Lower leg skin (tissue), 4 donors: ENCODE data around the gene LMNTD1. TPM values are rescaled to one million over a fixed set of nuclear protein-coding genes. Genes with fewer than 3 reads are reported as not detected.

ENCODE experiments used
- DNase-seq, 2 donors: peaks; one replicate each; pipeline ENCODE4 v3.0.0-alpha.2; 2019; ENCODE audit warnings: low spot score in 2 of 2
- H3K4me3 ChIP-seq: fragments of 200-600 bp; sonication (generic); 2 replicates; pipeline ENCODE4 v1.5.1; 2017; ENCODE audit warnings: mild to moderate bottlenecking, low read depth; ENCODE audit not compliant: poor library complexity, severe bottlenecking
- CTCF ChIP-seq, 3 donors: fragments of 450-650 bp; IDR thresholded peaks; one replicate each; pipeline ENCODE4 v1.5.1; 2016; ENCODE audit warnings: antibody characterized with exemption in 3 of 3, mild to moderate bottlenecking in 3 of 3, moderate library complexity in 2 of 3
- POLR2A ChIP-seq, 2 donors: fragments of 450-650 bp; IDR thresholded peaks; one replicate each; pipeline ENCODE4 v1.6.1; 2016 to 2017; ENCODE audit warnings: antibody characterized with exemption in 2 of 2, mild to moderate bottlenecking in 1 of 2, moderate library complexity in 1 of 2
- WGBS, 2 donors: methylation state at CpG; one replicate each; pipeline ENCODE4 v1.1.5; 2018; 5-methylcytosine and 5-hydroxymethylcytosine counted together
- intact Hi-C: fragments of 100-400 bp; cut with DNase I; formaldehyde crosslinking; loops from one replicate; pipeline ENCODE4 v1.15.0; 2023; ENCODE audit warnings: low total_unique reads
- total RNA-seq, 4 donors: library from RNA; depleted of rRNA; stranded (reverse); fragments of >200 nt; gene quantifications; one replicate each; pipeline ENCODE4 v1.1.0, GENCODE V29; 2016

LMNTD1 gene
- total RNA-seq, 4 donors from 2014 or later, result not detected

GRCh38 chr12:25526778-25527177, 26.3 kb downstream of the LMNTD1 start:
- WGBS, 2 donors, result 76 to 82% methylated on average over 3 of the region's 3 CpGs
- no peak overlapping the region for H3K4me3 ChIP-seq
- no peak for DNase-seq
- intact Hi-C loops, result no loop called here
- TF ChIP-seq POLR2A (IDR thresholded peaks at IDR 0.05) (no peak), CTCF (IDR thresholded peaks at IDR 0.05) (no peak)

GRCh38 chr12:25524366-25524765, 28.7 kb downstream of the LMNTD1 start:
- intact Hi-C loops, result no loop called here
- TF ChIP-seq POLR2A (IDR thresholded peaks at IDR 0.05) (no peak), CTCF (IDR thresholded peaks at IDR 0.05) (no peak)
- no peak for DNase-seq
- H3K4me3 ChIP-seq, result no peak overlapping the region

GRCh38 chr12:25521625-25522256, 31.3 kb downstream of the LMNTD1 start:
- intact Hi-C loops, result no loop called here
- no peak for DNase-seq
- TF ChIP-seq CTCF (IDR thresholded peaks at IDR 0.05), result no peak
- no peak overlapping the region for H3K4me3 ChIP-seq
- WGBS, 2 donors, result 67 to 73% methylated on average over 5 of the region's 5 CpGs

GRCh38 chr12:25518512-25518911, 34.6 kb downstream of the LMNTD1 start:
- DNase-seq, result no peak
- no peak overlapping the region for H3K4me3 ChIP-seq
- intact Hi-C loops, result no loop called here
- TF ChIP-seq CTCF (IDR thresholded peaks at IDR 0.05) (no peak), POLR2A (IDR thresholded peaks at IDR 0.05) (no peak)
- whole genome bisulfite sequencing, 2 donors, result 53 to 58% methylated on average over 5 of the region's 5 CpGs

GRCh38 chr12:25504744-25505143, 48.3 kb downstream of the LMNTD1 start:
- H3K4me3 ChIP-seq, result no peak overlapping the region
- no peak for TF ChIP-seq POLR2A (IDR thresholded peaks at IDR 0.05)
- TF ChIP-seq CTCF (IDR thresholded peaks at IDR 0.05), result no peak
- DNase-seq, result no peak
- 71% methylated on average over 1 of the region's 1 CpG for WGBS, 2 donors
- intact Hi-C loops, result no loop called here

- TF ChIP-seq CTCF (IDR thresholded peaks at IDR 0.05) (no peak), POLR2A (IDR thresholded peaks at IDR 0.05) (no peak)
- intact Hi-C loops, result no loop called here
- no peak for DNase-seq
- H3K4me3 ChIP-seq, result no peak overlapping the region
Measured at GRCh38 chr12:25503666-25504065, 49.4 kb downstream of the LMNTD1 start.
